CD4-positive, alpha-beta memory T cell (primary cell): ENCODE data around the gene TTLL1. TPM values are rescaled to one million over a fixed set of nuclear protein-coding genes. Genes with fewer than 3 reads are reported as not detected.
A peak's percentile ranks its signal among the peaks of the same experiment; 100 is the strongest.

Source experiments
- CTCF ChIA-PET: fragments of 350-600 bp; sonication (Branson Sonifier 250); formaldehyde crosslinking; loops from one replicate; lab custom pipeline; 2021; ENCODE audit warnings: inconsistent platforms; ENCODE audit not compliant: partially characterized antibody; lab: Charles Lee
- POLR2A ChIA-PET: fragments of 350-600 bp; sonication (Branson Sonifier 250); formaldehyde crosslinking; loops from one replicate; lab custom pipeline; 2021; ENCODE audit not compliant: partially characterized antibody; lab: Charles Lee
- DNase-seq, 5 donors: peaks; one replicate each; pipeline versions ENCODE4 v3.0.0 to v3.0.0-alpha.2; 2020 to 2022; ENCODE audit warnings: mixed read lengths in 1 of 5
- H3K27ac ChIP-seq: one replicate; pipeline ENCODE4 v1.7.0; 2013; ENCODE audit warnings: low read depth, low read length
- H3K27me3 ChIP-seq: 2 replicates; pipeline ENCODE4 v1.7.0; 2013; ENCODE audit warnings: mild to moderate bottlenecking, low read length, moderate library complexity; ENCODE audit not compliant: insufficient read depth
- H3K36me3 ChIP-seq: 2 replicates; pipeline ENCODE4 v1.7.0; 2013; ENCODE audit warnings: mild to moderate bottlenecking, low read length, moderate library complexity; ENCODE audit not compliant: insufficient read depth
- H3K4me1 ChIP-seq: 2 replicates; pipeline ENCODE4 v1.7.0; 2013; ENCODE audit warnings: mild to moderate bottlenecking, low read length, moderate library complexity; ENCODE audit not compliant: insufficient read depth
- H3K4me3 ChIP-seq, 2 donors: one replicate each; pipeline ENCODE4 v1.7.0; 2013; ENCODE audit warnings: low read length in 2 of 2, mild to moderate bottlenecking in 1 of 2
- H3K9me3 ChIP-seq, 2 donors: one replicate each; pipeline ENCODE4 v1.7.0; 2013; ENCODE audit warnings: low read length in 2 of 2, control low read depth in 1 of 2; ENCODE audit not compliant: control insufficient read depth in 1 of 2
- H3K27ac Mint-ChIP-seq, 7 donors: one replicate each; pipeline ENCODE4 v1.8.0; 2020 to 2021; ENCODE audit warnings: mixed read lengths in 7 of 7, mild to moderate bottlenecking in 6 of 7, inconsistent platforms in 3 of 7, moderate library complexity in 3 of 7
- H3K27me3 Mint-ChIP-seq, 2 donors: one replicate each; pipeline ENCODE4 v1.8.0; 2020 to 2021; ENCODE audit warnings: mixed read lengths in 2 of 2
- H3K36me3 Mint-ChIP-seq, 2 donors: one replicate each; pipeline ENCODE4 v1.8.0; 2020 to 2021; ENCODE audit warnings: mixed read lengths in 2 of 2, inconsistent platforms in 1 of 2, mild to moderate bottlenecking in 1 of 2
- H3K4me1 Mint-ChIP-seq, 4 donors: one replicate each; pipeline ENCODE4 v1.8.0; 2020 to 2021; ENCODE audit warnings: mixed read lengths in 4 of 4, mild to moderate bottlenecking in 1 of 4
- H3K4me3 Mint-ChIP-seq, 8 donors: one replicate each; pipeline ENCODE4 v1.8.0; 2020 to 2021; ENCODE audit warnings: mixed read lengths in 8 of 8, mild to moderate bottlenecking in 7 of 8, moderate library complexity in 6 of 8, inconsistent platforms in 3 of 8
- H3K9me3 Mint-ChIP-seq, 8 donors: one replicate each; pipeline ENCODE4 v1.8.0; 2020 to 2021; ENCODE audit warnings: mixed read lengths in 8 of 8, mild to moderate bottlenecking in 5 of 8, inconsistent platforms in 3 of 8, moderate library complexity in 1 of 8
- intact Hi-C: fragments of 100-400 bp; cut with micrococcal nuclease; formaldehyde crosslinking; loops from one replicate; pipeline ENCODE4 v1.15.1; 2023
- polyA plus RNA-seq, 2 donors: library from polyadenylated mRNA; unstranded; fragments of 300-500 nt; fragmentation: Illumina TruSeq; gene quantifications; one replicate each; pipeline ENCODE4 v1.2.3, GENCODE V29; 2021
- total RNA-seq, 2 experiments: library from RNA; stranded (reverse); gene quantifications; one replicate each; pipeline ENCODE4 v1.2.3, GENCODE V29; 2021

The TTLL1 gene
- total and polyA plus RNA-seq, 4 experiments from 2014 or later: 6.4 to 15.6 (median 9.0) TPM

GRCh38 chr22:43100225-43100624, 11.0 kb upstream of the TTLL1 start:
- Mint-ChIP-seq H3K9me3 (peaks cover 0 to 9% (median 4%) of the 10 kb centered on the region in 8 donors), H3K27me3 (no peaks in the 10 kb centered on the region), H3K36me3 (no peaks in the 10 kb centered on the region), H3K4me3 (no peak overlapping the region), H3K27ac (peak overlapping the region in 2 of 7 donors; percentile 1 to 62), H3K4me1 (peaks cover 8 to 9% (median 9%) of the 10 kb centered on the region in 4 donors)
- CTCF ChIA-PET: no interaction called here
- intact Hi-C loops: no loop called here
- POLR2A ChIA-PET: no interaction called here
- H3K4me1 ChIP-seq: peaks cover 8% of the 10 kb centered on the region
- peaks cover 0 to 7% of the 10 kb centered on the region in 2 donors for H3K9me3 ChIP-seq
- no peak overlapping the region for H3K4me3 ChIP-seq
- no peak overlapping the region for H3K27ac ChIP-seq
- no peak for DNase-seq
- H3K36me3 ChIP-seq: no peaks in the 10 kb centered on the region
- no peaks in the 10 kb centered on the region for H3K27me3 ChIP-seq

- Mint-ChIP-seq H3K9me3 (peaks cover 0 to 9% (median 4%) of the 10 kb centered on the region in 8 donors), H3K27ac (no peak overlapping the region), H3K27me3 (no peaks in the 10 kb centered on the region), H3K4me1 (peaks cover 4 to 7% (median 5%) of the 10 kb centered on the region in 4 donors), H3K36me3 (no peaks in the 10 kb centered on the region), H3K4me3 (no peak overlapping the region)
- Histone ChIP-seq H3K36me3 (no peaks in the 10 kb centered on the region), H3K9me3 (peaks cover 0 to 7% of the 10 kb centered on the region in 2 donors), H3K27me3 (no peaks in the 10 kb centered on the region), H3K4me3 (no peak overlapping the region), H3K4me1 (peaks cover 5% of the 10 kb centered on the region), H3K27ac (no peak overlapping the region)
- intact Hi-C loops: loop anchor here (10.0 kb wide), 1 partner anchor 484 kb away; the partner anchor contains the start of gene POLDIP3
- ChIA-PET POLR2A (no interaction called here), CTCF (no interaction called here)
- no peak for DNase-seq
These were observed 9.9 kb upstream of the TTLL1 start for GRCh38 chr22:43099095-43099494.

GRCh38 chr22:43098356-43098755, 9.2 kb upstream of the TTLL1 start:
- CTCF ChIA-PET: no interaction called here
- Mint-ChIP-seq H3K36me3 (no peaks in the 10 kb centered on the region), H3K27ac (no peak overlapping the region), H3K27me3 (no peaks in the 10 kb centered on the region), H3K4me3 (no peak overlapping the region), H3K9me3 (peaks cover 0 to 9% (median 4%) of the 10 kb centered on the region in 8 donors), H3K4me1 (peaks cover 0 to 2% (median 0%) of the 10 kb centered on the region in 4 donors)
- Histone ChIP-seq H3K4me3 (no peak overlapping the region), H3K27me3 (no peaks in the 10 kb centered on the region), H3K27ac (no peak overlapping the region), H3K9me3 (peaks cover 0 to 7% of the 10 kb centered on the region in 2 donors), H3K36me3 (no peaks in the 10 kb centered on the region), H3K4me1 (no peaks in the 10 kb centered on the region)
- intact Hi-C loops: loop anchor here (10.0 kb wide), 1 partner anchor 484 kb away; the partner anchor contains the start of gene POLDIP3
- POLR2A ChIA-PET: no interaction called here
- DNase-seq: no peak

- Histone ChIP-seq H3K27ac (no peak overlapping the region), H3K36me3 (no peaks in the 10 kb centered on the region), H3K9me3 (peaks cover 0 to 7% of the 10 kb centered on the region in 2 donors), H3K4me3 (no peak overlapping the region), H3K4me1 (no peaks in the 10 kb centered on the region), H3K27me3 (no peaks in the 10 kb centered on the region)
- Mint-ChIP-seq H3K4me1 (peaks cover 0 to 2% (median 0%) of the 10 kb centered on the region in 4 donors), H3K9me3 (peaks cover 0 to 9% (median 4%) of the 10 kb centered on the region in 8 donors), H3K36me3 (no peaks in the 10 kb centered on the region), H3K27me3 (no peaks in the 10 kb centered on the region), H3K27ac (no peak overlapping the region), H3K4me3 (no peak overlapping the region)
- CTCF ChIA-PET: no interaction called here
- no peak for DNase-seq
- intact Hi-C loops: loop anchor here (10.0 kb wide), 1 partner anchor 482 kb away; the partner anchor contains the start of gene POLDIP3
- POLR2A ChIA-PET: no interaction called here
These were observed 7.2 kb upstream of the TTLL1 start for GRCh38 chr22:43096420-43096819.

- Mint-ChIP-seq H3K9me3 (peaks cover 0 to 9% (median 4%) of the 10 kb centered on the region in 8 donors), H3K27me3 (no peaks in the 10 kb centered on the region), H3K4me1 (peaks cover 2 to 6% (median 6%) of the 10 kb centered on the region in 4 donors), H3K4me3 (no peak overlapping the region), H3K27ac (no peak overlapping the region), H3K36me3 (no peaks in the 10 kb centered on the region)
- H3K27me3 ChIP-seq: no peaks in the 10 kb centered on the region
- peaks cover 0 to 7% of the 10 kb centered on the region in 2 donors for H3K9me3 ChIP-seq
- H3K36me3 ChIP-seq: no peaks in the 10 kb centered on the region
- DNase-seq: no peak
- H3K4me1 ChIP-seq: peaks cover 5% of the 10 kb centered on the region
- POLR2A ChIA-PET: no interaction called here
- CTCF ChIA-PET: no interaction called here
- no peak overlapping the region for H3K4me3 ChIP-seq
- intact Hi-C loops: loop anchor here (10.0 kb wide), 1 partner anchor 480 kb away; the partner anchor contains the start of gene POLDIP3
- H3K27ac ChIP-seq: no peak overlapping the region
These were observed 5.4 kb upstream of the TTLL1 start for GRCh38 chr22:43094551-43094950.

GRCh38 chr22:43094085-43094484, 4.9 kb upstream of the TTLL1 start:
- H3K4me1 Mint-ChIP-seq: peaks cover 4 to 10% (median 8%) of the 10 kb centered on the region in 4 donors
- H3K27me3 Mint-ChIP-seq: no peaks in the 10 kb centered on the region
- intact Hi-C loops: loop anchor here (10.0 kb wide), 1 partner anchor 479 kb away; the partner anchor contains the start of gene POLDIP3
- Histone ChIP-seq H3K4me3 (no peak overlapping the region), H3K4me1 (peaks cover 8% of the 10 kb centered on the region), H3K27ac (no peak overlapping the region), H3K9me3 (peaks cover 0 to 7% of the 10 kb centered on the region in 2 donors), H3K36me3 (no peaks in the 10 kb centered on the region), H3K27me3 (no peaks in the 10 kb centered on the region)
- DNase-seq: no peak
- CTCF ChIA-PET: no interaction called here
- POLR2A ChIA-PET: no interaction called here
- no peaks in the 10 kb centered on the region for H3K36me3 Mint-ChIP-seq
- no peak overlapping the region for H3K27ac Mint-ChIP-seq
- H3K9me3 Mint-ChIP-seq: peaks cover 0 to 9% (median 4%) of the 10 kb centered on the region in 8 donors
- H3K4me3 Mint-ChIP-seq: no peak overlapping the region

GRCh38 chr22:43092085-43092484, 2.9 kb upstream of the TTLL1 start:
- Histone ChIP-seq H3K27me3 (no peaks in the 10 kb centered on the region), H3K36me3 (no peaks in the 10 kb centered on the region), H3K4me3 (no peak overlapping the region), H3K9me3 (peaks cover 0 to 6% of the 10 kb centered on the region in 2 donors), H3K4me1 (peaks cover 13% of the 10 kb centered on the region), H3K27ac (no peak overlapping the region)
- H3K36me3 Mint-ChIP-seq: peaks cover 0 to 2% of the 10 kb centered on the region in 2 donors
- DNase-seq: no peak
- peaks cover 8 to 17% (median 14%) of the 10 kb centered on the region in 4 donors for H3K4me1 Mint-ChIP-seq
- intact Hi-C loops: loop anchor here (10.0 kb wide), 1 partner anchor 477 kb away; the partner anchor contains the start of gene POLDIP3
- H3K27ac Mint-ChIP-seq: no peak overlapping the region
- H3K27me3 Mint-ChIP-seq: no peaks in the 10 kb centered on the region
- POLR2A ChIA-PET: no interaction called here
- peaks cover 0 to 9% (median 4%) of the 10 kb centered on the region in 8 donors for H3K9me3 Mint-ChIP-seq
- no peak overlapping the region for H3K4me3 Mint-ChIP-seq
- CTCF ChIA-PET: interaction anchor here (0.6 to 0.8 kb wide), 2 partner anchors 224 to 439 kb away, joined by 3 read pairs; no protein-coding TSS in a partner anchor
